Retinal pigment epithelial cell (primary cell): ENCODE results near the gene ANO4.
"Not testable (repeated sequence)": the region's sequence is repeated elsewhere in the genome, so short reads cannot be mapped to it uniquely, and the experiment has no call there.

Experiments
- DNase-seq: peaks from one replicate; pipeline ENCODE4 v3.0.0-alpha.2; 2010; ENCODE audit warnings: low read depth
- H3K4me3 ChIP-seq: 2 replicates; pipeline ENCODE4 v1.5.1; 2011; ENCODE audit warnings: mild to moderate bottlenecking, low read length, control low read depth, moderate library complexity
- CTCF ChIP-seq: conservative IDR thresholded peaks from 2 replicates; pipeline ENCODE4 v1.5.1; 2011; ENCODE audit warnings: low read depth, low read length, control low read depth, inconsistent platforms

ANO4 gene

GRCh38 chr12:101111441-101111840, 316.9 kb downstream of the ANO4 start:
- DNase-seq = no peak
- TF ChIP-seq CTCF = no peak
- no peak overlapping the region for H3K4me3 ChIP-seq

GRCh38 chr12:101115326-101115725, 320.8 kb downstream of the ANO4 start:
- H3K4me3 ChIP-seq = no peak overlapping the region
- no peak for DNase-seq
- no peak for TF ChIP-seq CTCF

- DNase-seq = no peak
- TF ChIP-seq CTCF = no peak
- H3K4me3 ChIP-seq = no peak overlapping the region
These were observed 322.3 kb downstream of the ANO4 start for GRCh38 chr12:101116911-101117310.

GRCh38 chr12:101117842-101118241, 323.3 kb downstream of the ANO4 start:
- no peak for TF ChIP-seq CTCF
- no peak for DNase-seq
- H3K4me3 ChIP-seq = no peak overlapping the region

- DNase-seq = no peak
- no peak for TF ChIP-seq CTCF
- no peak overlapping the region for H3K4me3 ChIP-seq
These were observed 333.1 kb downstream of the ANO4 start for GRCh38 chr12:101127521-101128219.

- DNase-seq, H3K4me3 ChIP-seq: not testable (repeated sequence)
These were observed 351.3 kb downstream of the ANO4 start for GRCh38 chr12:101145777-101146431.

GRCh38 chr12:101165319-101165718, 370.7 kb downstream of the ANO4 start:
- no peak for TF ChIP-seq CTCF
- no peak for DNase-seq
- no peak overlapping the region for H3K4me3 ChIP-seq
